KOPT-K1 (cell line): ENCODE measurements around the gene ANKZF1.
A peak's percentile ranks its signal among the peaks of the same experiment; 100 is the strongest.
"Not testable (repeated sequence)": the region's sequence is repeated elsewhere in the genome, so short reads cannot be mapped to it uniquely, and the experiment has no call there.

ENCODE experiments used
- H3K27ac ChIP-seq: fragments of 200-600 bp; sonication (generic); 2 replicates; pipeline ENCODE4 v1.5.1; 2016; ENCODE audit warnings: antibody characterized with exemption, mild to moderate bottlenecking, low read depth, low read length; ENCODE audit not compliant: poor library complexity, severe bottlenecking
- H3K36me3 ChIP-seq: fragments of 200-600 bp; sonication (generic); 2 replicates; pipeline ENCODE4 v1.5.1; 2017; ENCODE audit warnings: antibody characterized with exemption, mild to moderate bottlenecking, low read length, moderate library complexity; ENCODE audit not compliant: insufficient read depth
- H3K9me3 ChIP-seq: fragments of 200-600 bp; sonication (generic); 2 replicates; pipeline ENCODE4 v1.5.1; 2017; ENCODE audit warnings: antibody characterized with exemption, low read length, mild to moderate bottlenecking; ENCODE audit not compliant: insufficient read depth, poor library complexity, severe bottlenecking

Gene ANKZF1

GRCh38 chr2:219229305-219230058 is at the start of gene ANKZF1, which contains the start of gene ATG9A:
Gene ANKZF1, plus strand, starts transcription at chr2:219229806. Its CDS starts 452 bp downstream, at chr2:219230258.
Gene ATG9A, minus strand, starts transcription at chr2:219229636. Its CDS starts 1,612 bp downstream, at chr2:219228024.
- Histone ChIP-seq H3K36me3 (peaks cover 55% of the 10 kb centered on the region), H3K27ac (peak within 1 kb of the TSS; percentile 80), H3K9me3 (no peaks in the 10 kb centered on the region)

- no peaks in the 10 kb centered on the region for H3K9me3 ChIP-seq
- H3K27ac ChIP-seq = no peak overlapping the region
- H3K36me3 ChIP-seq = peaks cover 67% of the 10 kb centered on the region
These were observed 48.6 kb upstream of the ANKZF1 start for GRCh38 chr2:219180961-219181360.

- Histone ChIP-seq H3K9me3 (no peaks in the 10 kb centered on the region), H3K36me3 (peaks cover 67% of the 10 kb centered on the region), H3K27ac (no peak overlapping the region)
These were observed 48.1 kb upstream of the ANKZF1 start for GRCh38 chr2:219181531-219181930.

- Histone ChIP-seq H3K27ac (no peak overlapping the region), H3K36me3 (peaks cover 67% of the 10 kb centered on the region)
These were observed 47.1 kb upstream of the ANKZF1 start for GRCh38 chr2:219182331-219183150.

GRCh38 chr2:219183151-219183772 is 46.3 kb upstream of the ANKZF1 start:
- Histone ChIP-seq H3K27ac (no peak overlapping the region), H3K36me3 (peaks cover 67% of the 10 kb centered on the region), H3K9me3 (no peaks in the 10 kb centered on the region)

More at GRCh38 chr2:219182331-219183150, 47.1 kb upstream of the ANKZF1 start:
- H3K9me3 ChIP-seq = no peaks in the 10 kb centered on the region

GRCh38 chr2:219184121-219184520 is 45.5 kb upstream of the ANKZF1 start:
- H3K9me3 ChIP-seq = no peaks in the 10 kb centered on the region
- H3K36me3 ChIP-seq = peaks cover 66% of the 10 kb centered on the region
- no peak overlapping the region for H3K27ac ChIP-seq

- Histone ChIP-seq H3K36me3 (peaks cover 38% of the 10 kb centered on the region), H3K9me3 (no peaks in the 10 kb centered on the region), H3K27ac (no peak overlapping the region)
These were observed 42.7 kb upstream of the ANKZF1 start for GRCh38 chr2:219186754-219187456.

GRCh38 chr2:219197388-219197787 is 32.2 kb upstream of the ANKZF1 start:
- Histone ChIP-seq H3K27ac (no peak overlapping the region), H3K9me3 (no peaks in the 10 kb centered on the region), H3K36me3 (no peaks in the 10 kb centered on the region)

- H3K36me3 ChIP-seq = no peaks in the 10 kb centered on the region
- no peaks in the 10 kb centered on the region for H3K9me3 ChIP-seq
- no peak overlapping the region for H3K27ac ChIP-seq
These were observed 30.6 kb upstream of the ANKZF1 start for GRCh38 chr2:219198974-219199373.

- Histone ChIP-seq H3K36me3 (no peaks in the 10 kb centered on the region), H3K27ac (no peak overlapping the region), H3K9me3 (no peaks in the 10 kb centered on the region)
These were observed 30.0 kb upstream of the ANKZF1 start for GRCh38 chr2:219199470-219200211.

GRCh38 chr2:219200502-219201326 is 28.9 kb upstream of the ANKZF1 start:
- H3K9me3 ChIP-seq, H3K27ac ChIP-seq, H3K36me3 ChIP-seq: not testable (repeated sequence)

- H3K36me3 ChIP-seq, H3K27ac ChIP-seq, H3K9me3 ChIP-seq: not testable (repeated sequence)
These were observed 28.3 kb upstream of the ANKZF1 start for GRCh38 chr2:219201331-219201730.

GRCh38 chr2:219204425-219205164 is 25.0 kb upstream of the ANKZF1 start:
- no peaks in the 10 kb centered on the region for H3K9me3 ChIP-seq
- peaks cover 16% of the 10 kb centered on the region; the same call in 1 of the 2 replicates for H3K36me3 ChIP-seq
- no peak overlapping the region for H3K27ac ChIP-seq
